SK-N-MC (cell line): ENCODE data around the gene DIPK2A.

Experiments
- DNase-seq: peaks from one replicate; pipeline ENCODE4 v3.0.0-alpha.2; 2011; ENCODE audit warnings: low read depth, low spot score
- H3K27ac ChIP-seq: fragments of 200-600 bp; sonication (generic); 2 replicates; pipeline ENCODE4 v1.5.1; 2016; ENCODE audit warnings: mixed run types
- H3K36me3 ChIP-seq: fragments of 200-600 bp; sonication (generic); 2 replicates; pipeline ENCODE4 v1.6.1; 2017; ENCODE audit warnings: antibody characterized with exemption, low read length, mixed read lengths; ENCODE audit not compliant: insufficient read depth
- H3K4me3 ChIP-seq: fragments of 200-600 bp; sonication (generic); 2 replicates; pipeline ENCODE4 v1.5.1; 2016
- H3K9ac ChIP-seq: fragments of 200-600 bp; sonication (generic); 2 replicates; pipeline ENCODE4 v1.8.0; 2017; ENCODE audit warnings: mixed run types, mixed read lengths; ENCODE audit not compliant: insufficient read length
- H3K9me3 ChIP-seq: fragments of 200-600 bp; sonication (generic); 2 replicates; pipeline ENCODE4 v1.6.1; 2017; ENCODE audit warnings: low read depth, mild to moderate bottlenecking, antibody characterized with exemption, low read length, moderate library complexity, mixed read lengths
- EZH2 ChIP-seq: fragments of 200-600 bp; sonication (generic); IDR thresholded peaks from one replicate; pipeline ENCODE4 v1.6.1; 2017; ENCODE audit warnings: antibody characterized with exemption
- FOXP2 ChIP-seq: optimal IDR thresholded peaks from 2 replicates; pipeline ENCODE3; 2011; ENCODE audit warnings: mild to moderate bottlenecking, moderate library complexity; ENCODE audit not compliant: insufficient read depth; ENCODE audit errors: extremely low read length, control extremely low read depth
- POLR2AphosphoS5 ChIP-seq: IDR thresholded peaks from 2 replicates; pipeline ENCODE4 v1.6.1; 2012; ENCODE audit warnings: mild to moderate bottlenecking, low read depth, low read length, borderline replicate concordance

The DIPK2A gene

GRCh38 chr3:143979813-143980212 is 8.2 kb downstream of the DIPK2A start:
- TF ChIP-seq EZH2 = no peak
- TF ChIP-seq FOXP2 = no peak
- TF ChIP-seq POLR2AphosphoS5 = no peak
- no peak for DNase-seq
- H3K4me3 ChIP-seq = no peak overlapping the region
- no peak overlapping the region for H3K9ac ChIP-seq
- peaks cover 18% of the 10 kb centered on the region for H3K36me3 ChIP-seq
- no peak overlapping the region for H3K27ac ChIP-seq
- H3K9me3 ChIP-seq = no peaks in the 10 kb centered on the region

- no peak overlapping the region for H3K27ac ChIP-seq
- TF ChIP-seq FOXP2 (no peak), POLR2AphosphoS5 (no peak), EZH2 (no peak)
- peaks cover 31% of the 10 kb centered on the region for H3K36me3 ChIP-seq
- H3K9me3 ChIP-seq = no peaks in the 10 kb centered on the region
- H3K4me3 ChIP-seq = no peak overlapping the region
- no peak overlapping the region for H3K9ac ChIP-seq
- no peak for DNase-seq
Observed at GRCh38 chr3:143988306-143988705, 16.7 kb downstream of the DIPK2A start.

- H3K9me3 ChIP-seq = no peaks in the 10 kb centered on the region
- H3K27ac ChIP-seq = no peak overlapping the region
- DNase-seq = no peak
- no peak overlapping the region for H3K9ac ChIP-seq
- no peak overlapping the region for H3K4me3 ChIP-seq
- H3K36me3 ChIP-seq = peaks cover 34% of the 10 kb centered on the region
- TF ChIP-seq FOXP2 (no peak), EZH2 (no peak), POLR2AphosphoS5 (no peak)
Observed at GRCh38 chr3:143989461-143989860, 17.8 kb downstream of the DIPK2A start.

- Histone ChIP-seq H3K27ac (no peak overlapping the region), H3K9ac (no peak overlapping the region), H3K4me3 (no peak overlapping the region), H3K36me3 (peaks cover 34% of the 10 kb centered on the region), H3K9me3 (no peaks in the 10 kb centered on the region)
- DNase-seq = no peak
- TF ChIP-seq EZH2 = no peak
Observed at GRCh38 chr3:143991713-143992112, 20.1 kb downstream of the DIPK2A start.

- no peaks in the 10 kb centered on the region for H3K9me3 ChIP-seq
- no peak overlapping the region for H3K9ac ChIP-seq
- 0 out of 2 replicates have a peak, but pooled peaks cover 3% of the 10 kb centered on the region for H3K36me3 ChIP-seq
- TF ChIP-seq FOXP2 (no peak), POLR2AphosphoS5 (no peak), EZH2 (no peak)
- H3K4me3 ChIP-seq = no peak overlapping the region
- no peak for DNase-seq
- H3K27ac ChIP-seq = no peak overlapping the region
Observed at GRCh38 chr3:143998266-143998665, 26.6 kb downstream of the DIPK2A start.

GRCh38 chr3:144003051-144003450 is 31.4 kb downstream of the DIPK2A start:
- no peak overlapping the region for H3K27ac ChIP-seq
- H3K4me3 ChIP-seq = no peak overlapping the region
- DNase-seq = no peak
- H3K36me3 ChIP-seq = no peaks in the 10 kb centered on the region
- H3K9me3 ChIP-seq = no peaks in the 10 kb centered on the region
- no peak overlapping the region for H3K9ac ChIP-seq
- TF ChIP-seq POLR2AphosphoS5 = no peak
- TF ChIP-seq FOXP2 = no peak
- TF ChIP-seq EZH2 = no peak

- no peak for DNase-seq
- Histone ChIP-seq H3K9me3 (no peaks in the 10 kb centered on the region), H3K36me3 (no peaks in the 10 kb centered on the region), H3K4me3 (no peak overlapping the region), H3K27ac (no peak overlapping the region), H3K9ac (no peak overlapping the region)
- TF ChIP-seq EZH2 = no peak
- TF ChIP-seq FOXP2 = no peak
Observed at GRCh38 chr3:144010371-144010770, 38.7 kb downstream of the DIPK2A start.

- no peak for TF ChIP-seq EZH2
- no peak overlapping the region for H3K4me3 ChIP-seq
- H3K27ac ChIP-seq = no peak overlapping the region
- no peaks in the 10 kb centered on the region for H3K36me3 ChIP-seq
- no peak overlapping the region for H3K9ac ChIP-seq
- DNase-seq = no peak
- H3K9me3 ChIP-seq = no peaks in the 10 kb centered on the region
Observed at GRCh38 chr3:144011251-144011799, 39.7 kb downstream of the DIPK2A start.

GRCh38 chr3:144015133-144015532 is 43.5 kb downstream of the DIPK2A start:
- DNase-seq = no peak
- H3K27ac ChIP-seq = no peak overlapping the region
- H3K9ac ChIP-seq = no peak overlapping the region
- no peaks in the 10 kb centered on the region for H3K36me3 ChIP-seq
- H3K4me3 ChIP-seq = no peak overlapping the region
- no peaks in the 10 kb centered on the region for H3K9me3 ChIP-seq
- no peak for TF ChIP-seq EZH2
- TF ChIP-seq POLR2AphosphoS5 = no peak
- TF ChIP-seq FOXP2 = no peak
